ENCODE measurements around the gene TMEM89.

DNA sequence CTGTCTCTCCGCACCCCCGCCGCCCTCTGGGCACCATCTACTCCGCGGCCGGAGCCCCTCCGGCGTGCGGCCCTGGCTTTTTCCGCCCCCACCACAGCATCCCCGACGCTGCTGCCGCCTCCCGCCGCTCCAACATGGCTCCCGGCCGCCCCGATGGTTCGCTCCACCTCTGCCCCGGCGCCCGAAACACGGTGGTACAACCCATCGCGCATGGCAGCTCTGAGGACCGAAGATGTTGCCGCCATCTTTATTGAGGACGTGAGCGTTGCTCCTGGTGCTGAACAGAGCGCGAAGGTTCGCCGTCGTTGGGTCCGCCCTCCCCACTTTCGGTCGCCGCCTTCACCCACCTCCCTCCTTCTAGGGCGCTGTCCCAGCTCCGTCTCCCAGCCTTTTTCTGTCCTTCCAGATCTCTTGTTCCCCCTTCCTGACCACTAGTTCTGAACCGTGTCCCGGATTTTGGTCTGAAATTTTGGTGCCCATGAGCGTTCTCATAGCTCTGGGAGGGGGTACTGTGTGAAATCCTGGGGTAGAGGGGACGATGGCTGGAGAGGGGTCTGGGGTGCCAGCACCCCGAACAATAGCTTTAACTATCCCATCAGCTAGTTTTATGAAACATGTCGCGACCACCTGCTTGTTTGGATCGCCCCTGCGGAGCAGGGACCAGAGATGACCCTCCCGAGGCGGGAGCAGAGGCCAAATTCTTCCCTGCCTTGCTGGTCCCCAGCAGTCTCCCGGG is 41.4 kb upstream of the TMEM89 start, which contains the start of gene CELSR3:
- TF ChIP-seq, protein P1, sequence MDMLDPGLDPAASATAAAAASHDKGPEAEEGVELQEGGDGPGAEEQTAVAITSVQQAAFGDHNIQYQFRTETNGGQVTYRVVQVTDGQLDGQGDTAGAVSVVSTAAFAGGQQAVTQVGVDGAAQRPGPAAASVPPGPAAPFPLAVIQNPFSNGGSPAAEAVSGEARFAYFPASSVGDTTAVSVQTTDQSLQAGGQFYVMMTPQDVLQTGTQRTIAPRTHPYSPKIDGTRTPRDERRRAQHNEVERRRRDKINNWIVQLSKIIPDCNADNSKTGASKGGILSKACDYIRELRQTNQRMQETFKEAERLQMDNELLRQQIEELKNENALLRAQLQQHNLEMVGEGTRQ (IDR thresholded peaks at IDR 0.05; ENCODE audit: low read depth, low read length) = no peak
- TF ChIP-seq, protein P1 (CRISPR knock-in tag; IDR thresholded peaks at IDR 0.05; ENCODE audit: borderline replicate concordance) = no peak
- TF ChIP-seq POLR2AphosphoS5 (IDR thresholded peaks at IDR 0.05; ENCODE audit: low read depth, low read length) (peak; percentile 44), EZH2 (conservative IDR thresholded peaks at IDR 0.05; ENCODE audit: low read depth, low read length) (no peak), YY1 (IDR thresholded peaks at IDR 0.05; ENCODE audit: insufficient read depth, insufficient replicate concordance, low read depth, low read length) (peak; percentile 94), CTCF (CRISPR knock-in tag; IDR thresholded peaks at IDR 0.05) (no peak), ZNF747 (CRISPR knock-in tag; IDR thresholded peaks at IDR 0.05; ENCODE audit: borderline replicate concordance) (no peak), SRF (IDR thresholded peaks at IDR 0.05; ENCODE audit: low read depth, low read length) (no peak), BORCS8-MEF2B (CRISPR knock-in tag; IDR thresholded peaks at IDR 0.05) (no peak), ASH2L (IDR thresholded peaks at IDR 0.05; ENCODE audit: insufficient read length, low read depth, low read length) (no peak), RELA (CRISPR knock-in tag; IDR thresholded peaks at IDR 0.05) (no peak), EEA1 (CRISPR knock-in tag; IDR thresholded peaks at IDR 0.05; ENCODE audit: borderline replicate concordance) (no peak)
- TF ChIP-seq, protein P2, sequence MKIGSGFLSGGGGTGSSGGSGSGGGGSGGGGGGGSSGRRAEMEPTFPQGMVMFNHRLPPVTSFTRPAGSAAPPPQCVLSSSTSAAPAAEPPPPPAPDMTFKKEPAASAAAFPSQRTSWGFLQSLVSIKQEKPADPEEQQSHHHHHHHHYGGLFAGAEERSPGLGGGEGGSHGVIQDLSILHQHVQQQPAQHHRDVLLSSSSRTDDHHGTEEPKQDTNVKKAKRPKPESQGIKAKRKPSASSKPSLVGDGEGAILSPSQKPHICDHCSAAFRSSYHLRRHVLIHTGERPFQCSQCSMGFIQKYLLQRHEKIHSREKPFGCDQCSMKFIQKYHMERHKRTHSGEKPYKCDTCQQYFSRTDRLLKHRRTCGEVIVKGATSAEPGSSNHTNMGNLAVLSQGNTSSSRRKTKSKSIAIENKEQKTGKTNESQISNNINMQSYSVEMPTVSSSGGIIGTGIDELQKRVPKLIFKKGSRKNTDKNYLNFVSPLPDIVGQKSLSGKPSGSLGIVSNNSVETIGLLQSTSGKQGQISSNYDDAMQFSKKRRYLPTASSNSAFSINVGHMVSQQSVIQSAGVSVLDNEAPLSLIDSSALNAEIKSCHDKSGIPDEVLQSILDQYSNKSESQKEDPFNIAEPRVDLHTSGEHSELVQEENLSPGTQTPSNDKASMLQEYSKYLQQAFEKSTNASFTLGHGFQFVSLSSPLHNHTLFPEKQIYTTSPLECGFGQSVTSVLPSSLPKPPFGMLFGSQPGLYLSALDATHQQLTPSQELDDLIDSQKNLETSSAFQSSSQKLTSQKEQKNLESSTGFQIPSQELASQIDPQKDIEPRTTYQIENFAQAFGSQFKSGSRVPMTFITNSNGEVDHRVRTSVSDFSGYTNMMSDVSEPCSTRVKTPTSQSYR (CRISPR knock-in tag; IDR thresholded peaks at IDR 0.05; ENCODE audit: borderline replicate concordance) = no peak
- TF ChIP-seq, protein P3, sequence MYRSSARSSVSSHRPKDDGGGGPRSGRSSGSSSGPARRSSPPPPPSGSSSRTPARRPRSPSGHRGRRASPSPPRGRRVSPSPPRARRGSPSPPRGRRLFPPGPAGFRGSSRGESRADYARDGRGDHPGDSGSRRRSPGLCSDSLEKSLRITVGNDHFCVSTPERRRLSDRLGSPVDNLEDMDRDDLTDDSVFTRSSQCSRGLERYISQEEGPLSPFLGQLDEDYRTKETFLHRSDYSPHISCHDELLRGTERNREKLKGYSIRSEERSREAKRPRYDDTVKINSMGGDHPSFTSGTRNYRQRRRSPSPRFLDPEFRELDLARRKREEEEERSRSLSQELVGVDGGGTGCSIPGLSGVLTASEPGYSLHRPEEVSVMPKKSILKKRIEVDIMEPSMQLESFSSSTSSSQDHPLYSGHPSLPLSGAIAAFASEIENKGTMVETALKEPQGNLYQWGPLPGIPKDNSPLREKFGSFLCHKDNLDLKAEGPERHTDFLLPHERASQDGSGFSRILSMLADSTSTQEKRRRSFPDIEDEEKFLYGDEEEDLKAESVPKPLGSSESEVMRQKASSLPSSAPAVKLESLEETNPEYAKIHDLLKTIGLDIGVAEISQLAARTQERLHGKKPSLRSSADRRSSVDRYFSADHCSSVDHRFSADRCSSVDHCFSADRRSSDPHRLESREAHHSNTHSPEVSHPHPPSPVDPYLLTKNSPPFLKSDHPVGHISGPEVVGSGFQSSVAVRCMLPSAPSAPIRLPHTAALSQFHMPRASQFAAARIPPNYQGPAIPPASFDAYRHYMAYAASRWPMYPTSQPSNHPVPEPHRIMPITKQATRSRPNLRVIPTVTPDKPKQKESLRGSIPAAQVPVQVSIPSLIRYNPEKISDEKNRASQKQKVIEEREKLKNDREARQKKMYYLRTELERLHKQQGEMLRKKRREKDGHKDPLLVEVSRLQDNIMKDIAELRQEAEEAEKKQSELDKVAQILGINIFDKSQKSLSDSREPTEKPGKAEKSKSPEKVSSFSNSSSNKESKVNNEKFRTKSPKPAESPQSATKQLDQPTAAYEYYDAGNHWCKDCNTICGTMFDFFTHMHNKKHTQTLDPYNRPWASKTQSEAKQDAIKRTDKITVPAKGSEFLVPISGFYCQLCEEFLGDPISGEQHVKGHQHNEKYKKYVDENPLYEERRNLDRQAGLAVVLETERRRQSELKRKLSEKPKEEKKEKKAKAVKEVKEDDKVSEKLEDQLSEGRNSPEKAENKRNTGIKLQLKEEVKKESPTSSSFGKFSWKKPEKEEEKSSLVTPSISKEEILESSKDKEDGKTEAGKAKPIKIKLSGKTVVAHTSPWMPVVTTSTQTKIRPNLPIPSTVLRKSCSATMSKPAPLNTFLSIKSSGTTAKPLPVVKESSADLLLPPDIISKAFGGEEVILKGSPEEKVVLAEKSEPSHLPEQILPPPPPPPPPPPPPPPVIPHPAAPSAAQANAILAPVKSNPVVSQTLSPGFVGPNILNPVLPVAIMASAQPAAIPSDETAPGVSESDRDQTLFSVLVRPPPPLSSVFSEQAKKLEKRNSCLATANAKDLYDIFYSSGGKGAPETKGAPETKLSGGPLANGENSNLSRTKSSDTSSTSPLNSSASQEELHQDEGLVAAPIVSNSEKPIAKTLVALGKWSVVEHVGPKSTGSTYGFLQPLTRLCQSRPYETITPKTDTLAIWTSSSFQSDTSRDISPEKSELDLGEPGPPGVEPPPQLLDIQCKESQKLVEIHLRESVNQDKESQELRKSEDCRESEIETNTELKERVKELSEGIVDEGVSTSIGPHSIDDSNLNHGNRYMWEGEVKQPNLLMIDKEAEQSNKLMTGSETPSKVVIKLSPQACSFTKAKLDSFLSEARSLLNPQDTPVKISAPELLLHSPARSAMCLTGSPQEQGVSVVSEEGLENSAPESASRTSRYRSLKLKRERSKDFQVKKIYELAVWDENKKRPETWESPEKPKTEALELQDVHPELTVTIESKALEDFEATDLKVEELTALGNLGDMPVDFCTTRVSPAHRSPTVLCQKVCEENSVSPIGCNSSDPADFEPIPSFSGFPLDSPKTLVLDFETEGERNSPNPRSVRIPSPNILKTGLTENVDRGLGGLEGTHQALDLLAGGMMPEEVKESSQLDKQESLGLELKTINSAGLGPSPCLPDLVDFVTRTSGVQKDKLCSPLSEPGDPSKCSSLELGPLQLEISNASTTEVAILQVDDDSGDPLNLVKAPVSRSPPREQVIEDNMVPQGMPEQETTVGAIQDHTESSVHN (CRISPR knock-in tag; IDR thresholded peaks at IDR 0.05) = no peak
- TF ChIP-seq, protein P4, sequence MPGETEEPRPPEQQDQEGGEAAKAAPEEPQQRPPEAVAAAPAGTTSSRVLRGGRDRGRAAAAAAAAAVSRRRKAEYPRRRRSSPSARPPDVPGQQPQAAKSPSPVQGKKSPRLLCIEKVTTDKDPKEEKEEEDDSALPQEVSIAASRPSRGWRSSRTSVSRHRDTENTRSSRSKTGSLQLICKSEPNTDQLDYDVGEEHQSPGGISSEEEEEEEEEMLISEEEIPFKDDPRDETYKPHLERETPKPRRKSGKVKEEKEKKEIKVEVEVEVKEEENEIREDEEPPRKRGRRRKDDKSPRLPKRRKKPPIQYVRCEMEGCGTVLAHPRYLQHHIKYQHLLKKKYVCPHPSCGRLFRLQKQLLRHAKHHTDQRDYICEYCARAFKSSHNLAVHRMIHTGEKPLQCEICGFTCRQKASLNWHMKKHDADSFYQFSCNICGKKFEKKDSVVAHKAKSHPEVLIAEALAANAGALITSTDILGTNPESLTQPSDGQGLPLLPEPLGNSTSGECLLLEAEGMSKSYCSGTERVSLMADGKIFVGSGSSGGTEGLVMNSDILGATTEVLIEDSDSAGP (CRISPR knock-in tag; IDR thresholded peaks at IDR 0.05; ENCODE audit: borderline replicate concordance) = no peak
